ENCODE data around the gene BICDL2. TPM values are rescaled to one million over a fixed set of nuclear protein-coding genes. Genes with fewer than 3 reads are reported as not detected.

BICDL2 gene
- total RNA-seq, 1 donor from 2014 or later = not detected

Other genes starting within 250 kb of the BICDL2 start
- not detected for gene PRSS33, start 249.4 kb downstream of the BICDL2 start, total RNA-seq
- gene PRSS41, start 238.5 kb downstream of the BICDL2 start, total RNA-seq = not detected
- not detected for gene PRSS21, start 219.7 kb downstream of the BICDL2 start, total RNA-seq
- not detected for gene ZG16B, start 206.6 kb downstream of the BICDL2 start, total RNA-seq
- not detected for gene PRSS22, start 178.8 kb downstream of the BICDL2 start, total RNA-seq
- 20.8 TPM for gene FLYWCH2, start 153.7 kb downstream of the BICDL2 start, total RNA-seq
- gene FLYWCH1, start 125.0 kb downstream of the BICDL2 start, total RNA-seq = 43.5 TPM
- not detected for gene KREMEN2, start 72.7 kb downstream of the BICDL2 start, total RNA-seq
- gene PAQR4, start 67.6 kb downstream of the BICDL2 start, total RNA-seq = 10.9 TPM
- 1.8 TPM for gene PKMYT1, start 56.5 kb downstream of the BICDL2 start, total RNA-seq
- 2.3 TPM for gene CLDN9, start 24.0 kb downstream of the BICDL2 start, total RNA-seq
- 0.16 TPM for gene CLDN6, start 18.8 kb downstream of the BICDL2 start, total RNA-seq
- gene TNFRSF12A, start 16.6 kb downstream of the BICDL2 start, total RNA-seq = 229 TPM
- gene HCFC1R1, start 13.0 kb downstream of the BICDL2 start, total RNA-seq = 41.3 TPM
- 13.9 TPM for gene THOC6, start 12.9 kb downstream of the BICDL2 start, total RNA-seq
- gene MMP25, start 9.6 kb upstream of the BICDL2 start, total RNA-seq = 3.0 TPM
- 32.3 TPM for gene IL32, start 28.7 kb upstream of the BICDL2 start, total RNA-seq
- not detected for gene ZSCAN10, start 62.4 kb upstream of the BICDL2 start, total RNA-seq
- gene ZNF205, start 75.6 kb upstream of the BICDL2 start, total RNA-seq = 6.5 TPM
- 7.5 TPM for gene ZNF213, start 98.1 kb upstream of the BICDL2 start, total RNA-seq
- not detected for gene OR1F1, start 151.3 kb upstream of the BICDL2 start, total RNA-seq
- gene ZNF200, start 198.2 kb upstream of the BICDL2 start, total RNA-seq = 5.3 TPM
- gene MEFV, start 219.7 kb upstream of the BICDL2 start, total RNA-seq = 1.00 TPM
- 11.3 TPM for gene ZNF263, start 246.5 kb upstream of the BICDL2 start, total RNA-seq